ENCODE data around the gene RTBDN.
A peak's percentile ranks its signal among the peaks of the same experiment; 100 is the strongest.

RTBDN gene

GRCh38 chr19:12791345-12792050 is 42.9 kb downstream of the RTBDN start, which contains the start of gene JUNB:
JUNB (plus strand) TSS chr19:12791486; CDS start chr19:12791772, 286 bp downstream.
- peak; percentile 97 for DNase-seq

GRCh38 chr19:12790628-12791344 is 43.6 kb downstream of the RTBDN start:
- DNase-seq = no peak

- peak; percentile 90 for DNase-seq
These were observed 44.3 kb downstream of the RTBDN start for GRCh38 chr19:12789904-12790619.

- no peak for DNase-seq
These were observed 45.1 kb downstream of the RTBDN start for GRCh38 chr19:12789098-12789903.

- peak; percentile 19 for DNase-seq
These were observed 45.7 kb downstream of the RTBDN start for GRCh38 chr19:12788682-12789097.

GRCh38 chr19:12788042-12788681 is 46.2 kb downstream of the RTBDN start:
- DNase-seq = no peak

- no peak for DNase-seq
These were observed 46.9 kb downstream of the RTBDN start for GRCh38 chr19:12787458-12787857.

- no peak for DNase-seq
These were observed 47.4 kb downstream of the RTBDN start for GRCh38 chr19:12786952-12787351.

- DNase-seq = no peak
These were observed 48.1 kb downstream of the RTBDN start for GRCh38 chr19:12786141-12786870.

- DNase-seq = no peak
These were observed 48.8 kb downstream of the RTBDN start for GRCh38 chr19:12785431-12786031.

- no peak for DNase-seq
These were observed 49.4 kb downstream of the RTBDN start for GRCh38 chr19:12784871-12785430.

- no peak for DNase-seq
These were observed 49.9 kb downstream of the RTBDN start for GRCh38 chr19:12784394-12784870.

GRCh38 chr19:12783849-12784393 is 50.5 kb downstream of the RTBDN start:
- no peak for DNase-seq

- no peak for DNase-seq
These were observed 51.0 kb downstream of the RTBDN start for GRCh38 chr19:12783291-12783848.

- DNase-seq = peak; percentile 58
These were observed 51.7 kb downstream of the RTBDN start for GRCh38 chr19:12782424-12783290.

- DNase-seq = no peak
These were observed 52.3 kb downstream of the RTBDN start for GRCh38 chr19:12782174-12782423.

- no peak for DNase-seq
These were observed 55.0 kb downstream of the RTBDN start for GRCh38 chr19:12779162-12779993.

GRCh38 chr19:12778905-12779161 is 55.5 kb downstream of the RTBDN start:
- DNase-seq = no peak

All from T1000 (cell line).